Panc1 (cell line): ENCODE measurements around the gene SNX27. TPM values are rescaled to one million over a fixed set of nuclear protein-coding genes. Genes with fewer than 3 reads are reported as not detected.

Source experiments
- ATAC-seq: fragments of 200-7000 bp; cut with Tn5 transposase; 2 replicates; pipeline ENCODE4 v1.9.1; 2020; ENCODE audit warnings: mild to moderate bottlenecking, moderate library complexity
- BruUV-seq: library from RNA; stranded (reverse); fragments of 400-500 nt; replicated peaks from 2 replicates; lab custom pipeline; 2021; lab: Mats Ljungman, UMichigan
- CTCF ChIA-PET: fragments of 300-600 bp; sonication (Branson Sonifier 250); formaldehyde crosslinking; loops from one replicate; lab custom pipeline; 2022; ENCODE audit warnings: antibody characterized with exemption; lab: Charles Lee
- POLR2A ChIA-PET: fragments of 300-600 bp; sonication (Branson Sonifier 250); formaldehyde crosslinking; loops from one replicate; lab custom pipeline; 2022; ENCODE audit warnings: antibody characterized with exemption; lab: Charles Lee
- DNase-seq: peaks from one replicate; pipeline ENCODE4 v3.0.0-alpha.2; 2010; ENCODE audit warnings: low read depth, low spot score
- H3K27ac ChIP-seq: 2 replicates; pipeline ENCODE4 v1.5.1; 2011; ENCODE audit warnings: mild to moderate bottlenecking, low read length, inconsistent platforms
- H3K27me3 ChIP-seq: fragments of 200-500 bp; sonication (Bioruptor generic); 2 replicates; pipeline ENCODE4 v1.6.0; 2014; ENCODE audit warnings: low read length, inconsistent platforms; ENCODE audit not compliant: control insufficient read depth, insufficient read depth
- H3K36me3 ChIP-seq: fragments of 200-500 bp; sonication (Bioruptor generic); 2 replicates; pipeline ENCODE4 v1.5.1; 2014; ENCODE audit warnings: inconsistent platforms, mild to moderate bottlenecking, low read length, moderate library complexity; ENCODE audit not compliant: control insufficient read depth, insufficient read depth
- H3K4me1 ChIP-seq: 2 replicates; pipeline ENCODE4 v1.5.1; 2011; ENCODE audit warnings: inconsistent platforms, mild to moderate bottlenecking, low read length, moderate library complexity; ENCODE audit not compliant: control insufficient read depth, insufficient read depth
- H3K4me3 ChIP-seq, 2 experiments: 2 replicates each; pipeline ENCODE4 v1.5.1; 2011 to 2012; ENCODE audit warnings: low read depth in 2 of 2, low read length in 2 of 2, mild to moderate bottlenecking in 2 of 2, inconsistent platforms in 1 of 2, moderate library complexity in 1 of 2
- H3K9me3 ChIP-seq: fragments of 200-500 bp; sonication (Bioruptor generic); 2 replicates; pipeline ENCODE4 v1.5.1; 2014; ENCODE audit warnings: low read depth, mild to moderate bottlenecking, inconsistent platforms, low read length, moderate library complexity; ENCODE audit not compliant: control insufficient read depth, insufficient read depth
- POLR2AphosphoS5 ChIP-seq: IDR thresholded peaks from 2 replicates; pipeline ENCODE4 v1.6.1; 2012; ENCODE audit warnings: mild to moderate bottlenecking, low read depth, low read length, moderate library complexity
- SIN3A ChIP-seq: IDR thresholded peaks from 2 replicates; pipeline ENCODE4 v1.6.1; 2012; ENCODE audit warnings: low read depth, mild to moderate bottlenecking, low read length, moderate library complexity, borderline replicate concordance; ENCODE audit not compliant: insufficient read depth
- TCF7L2 ChIP-seq: IDR thresholded peaks from 2 replicates; pipeline ENCODE4 v1.6.1; 2011; ENCODE audit warnings: mild to moderate bottlenecking, low read depth, low read length, inconsistent platforms
- in situ Hi-C: cut with HindIII; loops from 2 replicates; pipeline ENCODE4 v1.10.0; 2016; ENCODE audit warnings: low sequenced_read_pairs, low pct_unique_long_range_greater_than_20kb
- intact Hi-C: fragments of 100-400 bp; cut with micrococcal nuclease; formaldehyde crosslinking; loops from one replicate; pipeline ENCODE4 v1.10.0; 2022; ENCODE audit not compliant: unreplicated experiment
- total RNA-seq: library from RNA; stranded (reverse); gene quantifications from one replicate; pipeline ENCODE4 v1.2.1, GENCODE V29; 2021; ENCODE audit not compliant: unreplicated experiment
- TF ChIP-seq, protein P1 (sequence below): fragments of 450-650 bp; IDR thresholded peaks from 2 replicates; pipeline ENCODE4 v1.5.1; 2017; ENCODE audit warnings: mild to moderate bottlenecking
- TF ChIP-seq, protein P2 (sequence below), 2 experiments: IDR thresholded peaks; 2 replicates each; pipeline ENCODE4 v1.6.1; 2011 to 2012; ENCODE audit warnings: low read depth in 2 of 2, control low read depth in 1 of 2, low read length in 1 of 2, mild to moderate bottlenecking in 1 of 2, moderate library complexity in 1 of 2; ENCODE audit not compliant: insufficient read depth in 1 of 2

Gene SNX27
- total RNA-seq, 1 experiment from 2014 or later = 58.4 TPM

DNA sequence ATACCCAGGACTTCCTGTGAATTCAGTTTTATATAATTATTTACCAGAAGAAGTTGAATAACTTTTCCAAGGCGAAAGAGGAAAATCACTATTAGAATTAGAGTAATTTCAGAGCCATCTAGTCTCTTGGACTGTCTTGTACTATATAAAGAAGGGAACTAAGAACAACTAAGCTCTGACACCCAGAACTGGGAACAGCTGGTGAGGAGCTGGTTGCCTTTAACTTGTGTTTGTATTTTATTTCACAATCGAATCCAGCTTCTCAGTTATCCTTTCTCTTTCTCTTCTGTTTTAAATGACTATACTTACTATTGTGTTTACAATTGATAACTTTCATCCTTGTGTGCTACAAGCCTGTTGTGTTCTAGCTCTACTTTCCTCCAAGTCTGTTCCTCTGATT lies 8.4 kb downstream of the SNX27 start:
- Histone ChIP-seq H3K36me3 (no peaks in the 10 kb centered on the region), H3K27ac (peak overlapping the region; percentile 77), H3K4me3 (peak overlapping the region in 1 of 2 experiments; percentile 19; a peak in 1 of 4 replicates), H3K9me3 (no peaks in the 10 kb centered on the region), H3K4me1 (peaks cover 60% of the 10 kb centered on the region), H3K27me3 (no peaks in the 10 kb centered on the region)
- intact Hi-C loops (no loop called here), in situ Hi-C loops (no loop called here)
- POLR2A ChIA-PET = interaction anchor here (0.6 to 1.0 kb wide), 3 partner anchors 15 to 176 kb away, joined by 3 read pairs; no protein-coding TSS in a partner anchor
- ATAC-seq (no peak), DNase-seq (no peak)
- TF ChIP-seq POLR2AphosphoS5 = no peak
- TF ChIP-seq SIN3A = no peak
- TF ChIP-seq, protein P1, sequence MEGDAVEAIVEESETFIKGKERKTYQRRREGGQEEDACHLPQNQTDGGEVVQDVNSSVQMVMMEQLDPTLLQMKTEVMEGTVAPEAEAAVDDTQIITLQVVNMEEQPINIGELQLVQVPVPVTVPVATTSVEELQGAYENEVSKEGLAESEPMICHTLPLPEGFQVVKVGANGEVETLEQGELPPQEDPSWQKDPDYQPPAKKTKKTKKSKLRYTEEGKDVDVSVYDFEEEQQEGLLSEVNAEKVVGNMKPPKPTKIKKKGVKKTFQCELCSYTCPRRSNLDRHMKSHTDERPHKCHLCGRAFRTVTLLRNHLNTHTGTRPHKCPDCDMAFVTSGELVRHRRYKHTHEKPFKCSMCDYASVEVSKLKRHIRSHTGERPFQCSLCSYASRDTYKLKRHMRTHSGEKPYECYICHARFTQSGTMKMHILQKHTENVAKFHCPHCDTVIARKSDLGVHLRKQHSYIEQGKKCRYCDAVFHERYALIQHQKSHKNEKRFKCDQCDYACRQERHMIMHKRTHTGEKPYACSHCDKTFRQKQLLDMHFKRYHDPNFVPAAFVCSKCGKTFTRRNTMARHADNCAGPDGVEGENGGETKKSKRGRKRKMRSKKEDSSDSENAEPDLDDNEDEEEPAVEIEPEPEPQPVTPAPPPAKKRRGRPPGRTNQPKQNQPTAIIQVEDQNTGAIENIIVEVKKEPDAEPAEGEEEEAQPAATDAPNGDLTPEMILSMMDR = no peak
- TF ChIP-seq, protein P2, sequence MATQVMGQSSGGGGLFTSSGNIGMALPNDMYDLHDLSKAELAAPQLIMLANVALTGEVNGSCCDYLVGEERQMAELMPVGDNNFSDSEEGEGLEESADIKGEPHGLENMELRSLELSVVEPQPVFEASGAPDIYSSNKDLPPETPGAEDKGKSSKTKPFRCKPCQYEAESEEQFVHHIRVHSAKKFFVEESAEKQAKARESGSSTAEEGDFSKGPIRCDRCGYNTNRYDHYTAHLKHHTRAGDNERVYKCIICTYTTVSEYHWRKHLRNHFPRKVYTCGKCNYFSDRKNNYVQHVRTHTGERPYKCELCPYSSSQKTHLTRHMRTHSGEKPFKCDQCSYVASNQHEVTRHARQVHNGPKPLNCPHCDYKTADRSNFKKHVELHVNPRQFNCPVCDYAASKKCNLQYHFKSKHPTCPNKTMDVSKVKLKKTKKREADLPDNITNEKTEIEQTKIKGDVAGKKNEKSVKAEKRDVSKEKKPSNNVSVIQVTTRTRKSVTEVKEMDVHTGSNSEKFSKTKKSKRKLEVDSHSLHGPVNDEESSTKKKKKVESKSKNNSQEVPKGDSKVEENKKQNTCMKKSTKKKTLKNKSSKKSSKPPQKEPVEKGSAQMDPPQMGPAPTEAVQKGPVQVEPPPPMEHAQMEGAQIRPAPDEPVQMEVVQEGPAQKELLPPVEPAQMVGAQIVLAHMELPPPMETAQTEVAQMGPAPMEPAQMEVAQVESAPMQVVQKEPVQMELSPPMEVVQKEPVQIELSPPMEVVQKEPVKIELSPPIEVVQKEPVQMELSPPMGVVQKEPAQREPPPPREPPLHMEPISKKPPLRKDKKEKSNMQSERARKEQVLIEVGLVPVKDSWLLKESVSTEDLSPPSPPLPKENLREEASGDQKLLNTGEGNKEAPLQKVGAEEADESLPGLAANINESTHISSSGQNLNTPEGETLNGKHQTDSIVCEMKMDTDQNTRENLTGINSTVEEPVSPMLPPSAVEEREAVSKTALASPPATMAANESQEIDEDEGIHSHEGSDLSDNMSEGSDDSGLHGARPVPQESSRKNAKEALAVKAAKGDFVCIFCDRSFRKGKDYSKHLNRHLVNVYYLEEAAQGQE (IDR thresholded peaks at IDR 0.05; ENCODE audit: insufficient read depth in 1 of 2, low read depth in 2 of 2, low read length in 1 of 2) = no peak
- TF ChIP-seq TCF7L2 = no peak
- CTCF ChIA-PET = interaction anchor here (0.6 kb wide), 1 partner anchor 17 kb away, joined by 4 read pairs; no protein-coding TSS in a partner anchor
- BruUV-seq = no TSS peak

DNA sequence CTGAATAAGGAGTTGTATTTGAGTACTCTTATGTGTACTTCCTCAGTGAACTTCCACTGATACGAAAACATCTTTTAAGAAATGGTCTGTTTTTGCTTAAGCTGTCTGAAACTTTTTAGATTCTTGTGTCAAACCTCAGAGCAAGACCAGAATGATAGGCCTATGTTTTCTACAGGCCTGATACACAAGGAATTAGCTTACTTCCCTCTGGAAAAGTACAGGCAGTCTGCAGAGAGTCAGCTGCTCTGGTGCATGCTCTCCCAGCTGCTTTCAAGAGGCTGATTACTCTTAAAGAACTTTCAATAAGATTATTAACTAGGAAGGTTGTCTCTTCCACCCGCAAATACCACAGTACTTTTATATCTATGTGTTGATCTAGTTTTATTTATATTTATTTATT lies 9.5 kb downstream of the SNX27 start:
- Histone ChIP-seq H3K9me3 (no peaks in the 10 kb centered on the region), H3K36me3 (no peaks in the 10 kb centered on the region), H3K4me1 (peaks cover 50% of the 10 kb centered on the region), H3K4me3 (no peak overlapping the region), H3K27ac (peak overlapping the region; percentile 77), H3K27me3 (no peaks in the 10 kb centered on the region)
- ChIA-PET POLR2A (no interaction called here), CTCF (no interaction called here)
- TF ChIP-seq TCF7L2 (no peak), SIN3A (no peak), POLR2AphosphoS5 (no peak)
- TF ChIP-seq, protein P1 = no peak
- TF ChIP-seq, protein P2 (IDR thresholded peaks at IDR 0.05; ENCODE audit: insufficient read depth in 1 of 2, low read depth in 2 of 2, low read length in 1 of 2) = no peak
- no TSS peak for BruUV-seq
- intact Hi-C loops (no loop called here), in situ Hi-C loops (no loop called here)
- peak; percentile 76 for ATAC-seq
- DNase-seq = no peak
